HG03571 (cell line): Measurements from ENCODE around the gene TTR.
A peak's percentile ranks its signal among the peaks of the same experiment; 100 is the strongest.

Source experiments
- ATAC-seq: cut with Tn5 transposase; IDR thresholded peaks from one replicate; pipeline ENCODE4 v1.9.1; 2021; ENCODE audit not compliant: unreplicated experiment

TTR gene

GRCh38 chr18:31612124-31612523, 20.4 kb downstream of the TTR start:
- ATAC-seq: no peak

DNA sequence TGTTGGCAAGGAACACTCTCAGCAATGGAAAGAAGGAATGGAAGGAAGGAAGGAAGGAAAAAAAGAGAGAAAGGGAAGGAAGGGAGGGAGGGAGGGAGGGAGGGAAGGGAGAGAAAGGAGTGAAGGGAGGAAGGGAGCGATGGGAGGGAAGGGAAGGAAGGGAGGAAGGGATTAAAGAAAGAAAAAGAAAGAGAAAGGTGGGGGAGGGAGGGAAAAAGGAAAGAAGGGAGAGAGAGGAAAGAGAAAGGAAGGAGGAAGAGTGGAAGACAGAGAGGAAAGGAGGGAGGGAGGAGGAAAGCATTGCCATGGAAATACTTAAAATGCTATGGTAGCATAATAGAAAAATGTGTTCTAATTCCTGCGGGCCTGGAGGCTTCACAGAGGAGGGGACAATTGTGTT, 22.4 kb downstream of the TTR start:
- no peak for ATAC-seq

DNA sequence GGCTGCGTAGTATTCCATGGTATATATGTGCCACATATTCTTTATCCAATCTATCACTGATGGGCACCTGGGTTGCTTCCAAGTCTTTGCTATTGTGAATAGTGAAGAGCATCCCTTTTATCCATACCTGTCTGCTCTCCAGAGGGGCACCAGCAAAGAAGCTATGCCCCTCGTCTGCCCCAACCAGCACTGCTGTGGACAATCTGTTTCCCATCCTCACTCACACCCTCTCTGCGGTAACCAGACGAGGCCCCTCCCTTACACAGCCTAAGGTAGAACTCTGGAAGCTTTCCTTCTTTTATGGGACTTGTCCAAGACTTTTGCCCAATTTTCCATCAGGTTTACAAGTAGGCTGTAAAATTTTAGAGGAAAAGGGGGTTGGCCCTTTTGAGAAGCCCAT, 24.9 kb downstream of the TTR start:
- ATAC-seq: no peak

GRCh38 chr18:31617031-31617717, 25.5 kb downstream of the TTR start:
- ATAC-seq: no peak

DNA sequence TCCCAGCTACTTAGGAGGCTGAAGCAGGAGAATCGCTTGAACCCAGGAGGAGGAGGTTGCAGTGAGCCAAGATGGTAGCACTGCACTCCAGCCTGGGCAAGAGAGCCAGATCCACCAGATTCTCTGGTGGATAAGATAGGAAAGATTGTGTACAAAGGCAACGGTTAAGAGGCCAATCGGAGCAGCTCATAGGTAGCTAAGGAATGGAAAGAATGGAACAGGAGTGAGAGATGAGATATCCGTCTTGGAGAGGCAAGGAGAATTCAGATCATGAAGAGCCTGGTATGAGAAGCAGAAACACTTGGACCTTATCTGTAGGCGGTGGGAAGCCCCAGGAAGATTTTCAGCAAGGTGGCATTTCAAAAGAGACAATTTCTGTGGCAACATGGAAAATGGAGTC, 27.1 kb downstream of the TTR start:
- ATAC-seq: no peak

DNA sequence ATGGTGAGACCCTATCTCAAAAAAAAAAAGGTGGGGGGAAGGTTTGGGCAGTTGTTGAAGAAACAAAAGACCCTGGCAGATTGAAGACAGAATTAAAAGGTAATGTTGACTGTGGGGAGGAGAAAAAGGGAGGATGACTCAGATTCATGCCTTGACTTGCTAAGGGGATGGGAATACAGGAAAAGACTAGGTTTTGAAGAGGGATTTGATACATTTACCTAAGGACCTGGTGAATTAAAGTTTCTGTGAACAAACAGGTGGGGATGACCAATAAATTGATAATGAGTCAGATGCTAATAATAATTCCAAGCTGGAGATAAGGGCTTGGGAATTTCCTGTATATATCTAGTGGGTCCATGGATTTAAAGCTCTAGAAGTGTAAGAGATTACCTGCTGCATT, 27.6 kb downstream of the TTR start:
- no peak for ATAC-seq

- no peak for ATAC-seq
These were observed 33.4 kb downstream of the TTR start for GRCh38 chr18:31624892-31625640.

DNA sequence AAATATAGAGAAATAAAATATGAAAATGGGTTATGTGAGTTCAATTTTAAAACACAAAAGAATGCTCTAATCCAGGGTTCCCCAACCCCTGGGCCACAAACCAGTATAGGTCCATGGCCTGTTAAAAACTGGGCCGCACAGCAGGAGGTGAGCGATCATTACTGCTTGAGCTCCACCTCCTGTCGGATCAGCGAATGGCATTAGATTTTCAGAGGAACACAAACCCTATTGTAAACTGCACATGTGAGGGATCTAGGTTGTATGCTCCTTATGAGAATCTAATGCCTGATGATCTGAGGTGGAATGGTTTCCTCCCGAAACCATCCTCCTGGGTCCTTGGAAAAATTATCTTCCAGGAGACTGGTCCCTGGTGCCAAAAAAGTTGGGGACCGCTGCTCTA, 34.7 kb downstream of the TTR start:
- ATAC-seq: no peak

GRCh38 chr18:31630549-31630948, 38.9 kb downstream of the TTR start:
- ATAC-seq: no peak

- ATAC-seq: no peak
These were observed 39.8 kb downstream of the TTR start for GRCh38 chr18:31631526-31631925.

GRCh38 chr18:31632356-31632755, 40.7 kb downstream of the TTR start:
- no peak for ATAC-seq

DNA sequence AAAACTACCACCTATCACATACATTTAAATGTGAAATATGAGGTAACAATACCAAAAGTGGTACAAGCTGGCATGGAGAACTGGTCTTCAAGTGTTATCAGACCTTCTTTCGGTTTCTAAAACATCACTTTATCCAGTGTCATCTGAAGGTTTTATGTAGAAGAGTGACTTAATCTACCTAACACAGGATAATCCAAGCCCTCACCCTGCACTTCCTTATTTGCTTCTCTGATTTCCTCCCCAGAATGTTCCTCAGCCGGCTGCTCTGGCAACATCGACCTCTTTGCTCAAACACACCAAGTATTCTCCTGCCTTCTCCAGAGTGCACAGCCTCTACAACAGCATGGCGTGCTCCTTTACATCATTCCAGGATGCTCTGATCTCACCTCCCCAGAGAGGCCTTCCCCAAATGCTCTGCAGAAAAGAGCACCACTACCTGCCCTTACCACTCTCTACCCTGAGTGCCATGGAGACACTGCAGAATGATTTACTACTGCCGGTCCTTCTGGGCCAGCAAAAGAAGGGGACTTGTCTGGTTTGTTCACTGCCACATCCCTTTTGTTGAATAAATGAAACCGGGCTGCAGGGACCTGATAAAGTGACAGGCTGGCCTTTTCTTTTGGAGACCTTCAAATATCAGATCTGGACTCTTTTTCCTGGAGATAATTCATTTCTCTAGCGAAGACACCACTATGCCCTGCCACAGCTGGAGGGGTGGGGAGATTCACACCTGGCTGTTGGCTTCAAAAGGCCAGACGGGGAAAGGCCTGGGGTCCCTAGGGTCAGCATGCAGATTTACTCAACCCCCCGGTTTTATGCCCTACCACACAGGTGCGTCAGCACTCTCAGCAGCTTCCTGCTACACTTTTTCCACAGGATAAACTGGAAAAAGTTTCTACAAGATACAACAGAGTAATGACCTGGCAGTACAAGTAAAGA, 42.0 kb downstream of the TTR start:
- peak; percentile 17 for ATAC-seq

DNA sequence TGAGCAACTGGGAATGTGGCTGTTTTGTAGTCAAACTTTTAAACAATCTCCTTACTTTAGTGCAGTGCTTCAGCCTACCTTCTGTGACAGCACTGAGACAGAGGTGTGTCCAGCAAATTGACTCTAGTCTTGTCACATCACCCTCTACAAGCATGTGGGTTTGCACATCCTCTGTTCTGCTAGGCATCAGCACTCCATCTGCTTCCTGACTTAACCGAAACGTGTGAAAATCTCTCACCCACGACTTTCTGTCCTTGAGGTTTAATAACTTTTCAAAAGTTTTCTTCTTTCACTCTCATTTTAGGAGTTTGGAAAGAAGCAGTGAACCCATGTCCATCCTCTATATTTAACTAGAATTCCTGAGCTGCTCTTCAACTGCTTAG, 42.6 kb downstream of the TTR start:
- ATAC-seq: peak; percentile 98

- ATAC-seq: no peak
These were observed 44.7 kb downstream of the TTR start for GRCh38 chr18:31636387-31636786.

DNA sequence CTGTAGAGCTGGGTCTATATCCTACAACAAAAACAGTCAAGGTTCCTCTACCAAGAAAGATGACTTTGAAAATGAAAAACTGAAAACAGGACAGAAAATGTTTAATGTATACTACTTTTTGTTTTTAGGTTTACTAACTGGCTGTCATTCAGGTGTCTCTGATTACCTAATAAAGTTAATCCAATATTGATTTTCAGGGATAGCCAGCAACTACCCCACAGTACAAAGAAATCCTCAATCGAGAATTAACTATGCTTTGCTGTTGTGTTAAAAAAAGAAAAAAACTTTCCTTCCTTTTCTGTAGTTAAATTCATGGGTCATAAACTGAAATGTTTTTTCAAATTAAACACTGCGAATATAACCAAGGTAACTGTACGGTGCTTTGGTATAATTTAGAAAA, 45.8 kb downstream of the TTR start:
- no peak for ATAC-seq

DNA sequence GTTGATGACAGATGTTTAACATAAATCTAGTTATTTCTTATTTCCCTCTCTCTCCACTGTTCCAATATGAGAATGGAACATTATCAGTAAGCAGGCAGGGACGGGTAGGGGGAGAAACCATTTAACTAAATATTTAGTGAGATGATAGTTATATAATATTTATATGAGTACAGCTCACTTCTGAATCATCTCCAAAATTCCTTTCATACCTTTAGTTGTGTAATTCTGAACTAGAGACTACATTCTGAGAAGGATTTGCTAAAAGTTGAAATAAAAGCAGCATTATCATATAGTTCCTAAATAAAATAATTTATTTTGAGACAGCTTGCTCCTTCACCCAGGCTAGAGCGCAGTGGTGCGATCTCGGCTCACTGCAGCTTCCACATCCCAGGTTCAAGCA, 51.3 kb downstream of the TTR start:
- no peak for ATAC-seq

DNA sequence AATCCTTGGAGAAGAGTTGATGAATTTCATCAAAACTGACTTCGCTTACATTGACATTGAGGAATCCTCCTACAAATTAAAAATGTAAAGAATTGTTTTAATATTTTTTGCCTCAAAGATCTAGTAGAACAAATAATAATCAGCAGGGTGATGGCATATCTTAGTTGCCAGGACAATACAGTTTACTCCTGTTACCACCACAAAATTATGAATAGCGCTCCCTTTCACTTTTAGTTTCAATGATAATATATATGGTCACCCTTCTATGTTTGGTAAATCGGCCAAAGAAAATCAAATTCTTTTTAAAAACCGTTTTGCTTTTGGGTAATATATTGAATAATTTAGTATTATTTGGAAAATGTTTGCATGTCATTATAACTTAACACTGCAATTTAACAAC, 53.7 kb downstream of the TTR start:
- no peak for ATAC-seq

- no peak for ATAC-seq
These were observed 54.9 kb downstream of the TTR start for GRCh38 chr18:31646332-31647126.

DNA sequence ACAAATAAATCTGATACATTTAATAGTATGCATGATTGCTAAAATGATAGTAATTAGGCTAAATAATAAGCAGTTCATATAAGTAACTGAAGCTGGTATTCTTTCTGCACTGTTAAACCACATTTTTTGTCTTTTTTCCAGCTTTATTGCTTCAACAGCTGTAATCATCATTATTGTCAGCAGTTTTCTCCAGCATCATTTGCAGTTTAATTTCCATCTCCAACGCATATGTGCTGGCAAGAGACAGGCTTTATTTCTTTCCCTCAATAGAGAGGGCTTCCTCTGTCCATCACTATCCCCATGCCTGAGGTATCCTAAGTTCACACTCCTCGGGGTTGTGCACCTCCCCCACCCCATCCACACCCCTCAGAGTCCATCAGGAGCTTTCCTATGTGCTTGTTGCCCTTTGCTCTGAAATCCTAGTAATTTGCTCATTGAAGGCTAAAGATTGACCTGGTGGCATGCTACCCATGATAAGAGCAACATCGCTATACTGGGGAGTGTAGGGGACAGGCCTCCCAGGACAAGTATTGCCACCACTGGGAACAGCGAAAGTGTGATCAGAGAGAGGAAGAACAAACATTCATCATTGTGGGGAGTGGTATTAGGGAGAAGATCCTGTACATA, 55.6 kb downstream of the TTR start:
- ATAC-seq: no peak
